Measurements from ENCODE around the gene SPSB4. TPM values are rescaled to one million over a fixed set of nuclear protein-coding genes. Genes with fewer than 3 reads are reported as not detected.

SPSB4 gene
- total and polyA plus RNA-seq, 4 donors, result 0.19 to 1.9 (median 0.87) TPM

DNA sequence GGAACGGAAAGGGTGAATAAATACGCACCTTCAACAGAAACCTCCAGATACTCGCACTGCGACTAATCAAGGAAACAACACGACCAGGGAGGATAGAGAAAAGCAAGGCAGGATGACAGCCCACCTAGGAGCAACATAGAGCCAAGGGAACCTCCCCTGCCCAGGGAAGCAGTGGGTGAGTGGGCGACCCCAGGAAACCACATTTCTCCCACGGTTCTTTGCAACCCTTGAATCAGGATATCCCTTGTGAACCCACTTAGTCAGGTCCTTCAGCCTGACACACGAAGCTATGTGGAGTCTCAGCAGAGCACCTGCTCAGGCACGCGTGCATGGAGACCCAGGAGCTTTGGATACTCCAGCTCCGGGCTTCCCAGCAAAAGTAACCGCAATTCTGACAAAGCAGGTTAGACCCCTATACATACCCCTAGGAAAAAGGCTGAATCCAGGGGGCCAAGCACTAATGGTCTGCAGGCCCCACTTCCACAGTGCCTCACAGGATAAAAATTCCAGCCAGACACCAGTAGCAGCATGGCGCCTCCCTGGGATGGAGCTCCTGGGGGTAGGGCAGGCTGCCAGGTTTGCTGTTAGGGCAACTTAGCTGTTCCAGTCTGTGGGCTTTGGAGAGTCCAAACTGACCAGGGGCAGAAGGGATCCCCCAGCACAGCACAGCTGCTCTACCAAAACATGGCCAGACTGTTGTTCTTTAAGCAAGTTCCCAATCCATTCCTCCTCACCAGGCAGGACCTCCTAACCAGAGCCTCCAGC, 142.1 kb downstream of the SPSB4 start:
- Histone ChIP-seq H3K9me3 (ENCODE audit: control insufficient read depth in 4 of 4, low read length in 3 of 4) (no peaks in the 10 kb centered on the region), H3K4me3 (ENCODE audit: low read depth in 1 of 3, low read length in 3 of 3) (no peak overlapping the region), H3K4me1 (ENCODE audit: control insufficient read depth in 4 of 4, insufficient read depth in 4 of 4, low read length in 3 of 4) (no peaks in the 10 kb centered on the region), H3K36me3 (ENCODE audit: control insufficient read depth in 4 of 4, insufficient read depth in 3 of 4, low read depth in 1 of 4, low read length in 3 of 4) (no peaks in the 10 kb centered on the region), H3K9ac (ENCODE audit: low read depth in 1 of 2, low read length in 2 of 2) (no peak overlapping the region), H3K27ac (ENCODE audit: low read depth in 1 of 2, low read length in 2 of 2) (no peak overlapping the region), H3K27me3 (ENCODE audit: control insufficient read depth in 4 of 4, insufficient read depth in 4 of 4, low read length in 3 of 4) (peaks cover 0 to 19% (median 3%) of the 10 kb centered on the region in 4 donors)
- no peak for DNase-seq (ENCODE audit: low spot score)
- 77% methylated on average over 13 of the region's 13 CpGs for WGBS
- TF ChIP-seq, protein P1, sequence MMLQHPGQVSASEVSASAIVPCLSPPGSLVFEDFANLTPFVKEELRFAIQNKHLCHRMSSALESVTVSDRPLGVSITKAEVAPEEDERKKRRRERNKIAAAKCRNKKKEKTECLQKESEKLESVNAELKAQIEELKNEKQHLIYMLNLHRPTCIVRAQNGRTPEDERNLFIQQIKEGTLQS (IDR thresholded peaks at IDR 0.05), result no peak
- TF ChIP-seq, protein P2, sequence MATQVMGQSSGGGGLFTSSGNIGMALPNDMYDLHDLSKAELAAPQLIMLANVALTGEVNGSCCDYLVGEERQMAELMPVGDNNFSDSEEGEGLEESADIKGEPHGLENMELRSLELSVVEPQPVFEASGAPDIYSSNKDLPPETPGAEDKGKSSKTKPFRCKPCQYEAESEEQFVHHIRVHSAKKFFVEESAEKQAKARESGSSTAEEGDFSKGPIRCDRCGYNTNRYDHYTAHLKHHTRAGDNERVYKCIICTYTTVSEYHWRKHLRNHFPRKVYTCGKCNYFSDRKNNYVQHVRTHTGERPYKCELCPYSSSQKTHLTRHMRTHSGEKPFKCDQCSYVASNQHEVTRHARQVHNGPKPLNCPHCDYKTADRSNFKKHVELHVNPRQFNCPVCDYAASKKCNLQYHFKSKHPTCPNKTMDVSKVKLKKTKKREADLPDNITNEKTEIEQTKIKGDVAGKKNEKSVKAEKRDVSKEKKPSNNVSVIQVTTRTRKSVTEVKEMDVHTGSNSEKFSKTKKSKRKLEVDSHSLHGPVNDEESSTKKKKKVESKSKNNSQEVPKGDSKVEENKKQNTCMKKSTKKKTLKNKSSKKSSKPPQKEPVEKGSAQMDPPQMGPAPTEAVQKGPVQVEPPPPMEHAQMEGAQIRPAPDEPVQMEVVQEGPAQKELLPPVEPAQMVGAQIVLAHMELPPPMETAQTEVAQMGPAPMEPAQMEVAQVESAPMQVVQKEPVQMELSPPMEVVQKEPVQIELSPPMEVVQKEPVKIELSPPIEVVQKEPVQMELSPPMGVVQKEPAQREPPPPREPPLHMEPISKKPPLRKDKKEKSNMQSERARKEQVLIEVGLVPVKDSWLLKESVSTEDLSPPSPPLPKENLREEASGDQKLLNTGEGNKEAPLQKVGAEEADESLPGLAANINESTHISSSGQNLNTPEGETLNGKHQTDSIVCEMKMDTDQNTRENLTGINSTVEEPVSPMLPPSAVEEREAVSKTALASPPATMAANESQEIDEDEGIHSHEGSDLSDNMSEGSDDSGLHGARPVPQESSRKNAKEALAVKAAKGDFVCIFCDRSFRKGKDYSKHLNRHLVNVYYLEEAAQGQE (IDR thresholded peaks at IDR 0.05), result no peak
- TF ChIP-seq, protein P3, sequence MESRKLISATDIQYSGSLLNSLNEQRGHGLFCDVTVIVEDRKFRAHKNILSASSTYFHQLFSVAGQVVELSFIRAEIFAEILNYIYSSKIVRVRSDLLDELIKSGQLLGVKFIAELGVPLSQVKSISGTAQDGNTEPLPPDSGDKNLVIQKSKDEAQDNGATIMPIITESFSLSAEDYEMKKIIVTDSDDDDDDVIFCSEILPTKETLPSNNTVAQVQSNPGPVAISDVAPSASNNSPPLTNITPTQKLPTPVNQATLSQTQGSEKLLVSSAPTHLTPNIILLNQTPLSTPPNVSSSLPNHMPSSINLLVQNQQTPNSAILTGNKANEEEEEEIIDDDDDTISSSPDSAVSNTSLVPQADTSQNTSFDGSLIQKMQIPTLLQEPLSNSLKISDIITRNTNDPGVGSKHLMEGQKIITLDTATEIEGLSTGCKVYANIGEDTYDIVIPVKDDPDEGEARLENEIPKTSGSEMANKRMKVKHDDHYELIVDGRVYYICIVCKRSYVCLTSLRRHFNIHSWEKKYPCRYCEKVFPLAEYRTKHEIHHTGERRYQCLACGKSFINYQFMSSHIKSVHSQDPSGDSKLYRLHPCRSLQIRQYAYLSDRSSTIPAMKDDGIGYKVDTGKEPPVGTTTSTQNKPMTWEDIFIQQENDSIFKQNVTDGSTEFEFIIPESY (IDR thresholded peaks at IDR 0.05), result no peak
- no peak for TF ChIP-seq RAD21 (IDR thresholded peaks at IDR 0.05)
- TF ChIP-seq HNF4G (IDR thresholded peaks at IDR 0.05), result no peak
- no peak for TF ChIP-seq FOXA2 (IDR thresholded peaks at IDR 0.05)
- TF ChIP-seq SP1 (IDR thresholded peaks at IDR 0.05), result no peak
- TF ChIP-seq, protein P4, sequence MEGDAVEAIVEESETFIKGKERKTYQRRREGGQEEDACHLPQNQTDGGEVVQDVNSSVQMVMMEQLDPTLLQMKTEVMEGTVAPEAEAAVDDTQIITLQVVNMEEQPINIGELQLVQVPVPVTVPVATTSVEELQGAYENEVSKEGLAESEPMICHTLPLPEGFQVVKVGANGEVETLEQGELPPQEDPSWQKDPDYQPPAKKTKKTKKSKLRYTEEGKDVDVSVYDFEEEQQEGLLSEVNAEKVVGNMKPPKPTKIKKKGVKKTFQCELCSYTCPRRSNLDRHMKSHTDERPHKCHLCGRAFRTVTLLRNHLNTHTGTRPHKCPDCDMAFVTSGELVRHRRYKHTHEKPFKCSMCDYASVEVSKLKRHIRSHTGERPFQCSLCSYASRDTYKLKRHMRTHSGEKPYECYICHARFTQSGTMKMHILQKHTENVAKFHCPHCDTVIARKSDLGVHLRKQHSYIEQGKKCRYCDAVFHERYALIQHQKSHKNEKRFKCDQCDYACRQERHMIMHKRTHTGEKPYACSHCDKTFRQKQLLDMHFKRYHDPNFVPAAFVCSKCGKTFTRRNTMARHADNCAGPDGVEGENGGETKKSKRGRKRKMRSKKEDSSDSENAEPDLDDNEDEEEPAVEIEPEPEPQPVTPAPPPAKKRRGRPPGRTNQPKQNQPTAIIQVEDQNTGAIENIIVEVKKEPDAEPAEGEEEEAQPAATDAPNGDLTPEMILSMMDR (IDR thresholded peaks at IDR 0.05; ENCODE audit: low read depth, low read length, missing input control), result no peak
- no peak for TF ChIP-seq YY1 (IDR thresholded peaks at IDR 0.05)
- no peak for TF ChIP-seq NR2F2 (IDR thresholded peaks at IDR 0.05)
- TF ChIP-seq JUND (IDR thresholded peaks at IDR 0.05), result no peak
- TF ChIP-seq, protein P5, sequence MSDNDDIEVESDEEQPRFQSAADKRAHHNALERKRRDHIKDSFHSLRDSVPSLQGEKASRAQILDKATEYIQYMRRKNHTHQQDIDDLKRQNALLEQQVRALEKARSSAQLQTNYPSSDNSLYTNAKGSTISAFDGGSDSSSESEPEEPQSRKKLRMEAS (IDR thresholded peaks at IDR 0.05), result no peak
- TF ChIP-seq GABPA (IDR thresholded peaks at IDR 0.05 in 1 of 2, conservative IDR thresholded peaks at IDR 0.05 in 1 of 2), result no peak
- no peak for TF ChIP-seq TAF1 (conservative IDR thresholded peaks at IDR 0.05)
- TF ChIP-seq HNF4A (conservative IDR thresholded peaks at IDR 0.05), result no peak

Other genes starting within 250 kb of the SPSB4 start
- gene SLC25A36, start 109.5 kb upstream of the SPSB4 start, total RNA-seq, result 10 to 100 TPM in 1 of 2 donors, 1 to 10 TPM in 1; 5.5 to 20.5 TPM
- gene SLC25A36, start 109.5 kb upstream of the SPSB4 start, polyA plus RNA-seq, result 1 to 10 TPM; 1.5 to 5.4 TPM
- 1 to 10 TPM; 4.6 to 5.3 TPM for gene PXYLP1, start 180.5 kb downstream of the SPSB4 start, total RNA-seq
- gene PXYLP1, start 180.5 kb downstream of the SPSB4 start, polyA plus RNA-seq, result 1 to 10 TPM; 1.1 to 1.6 TPM

All from liver (tissue), 9 donors.